Hippocampal formation (tissue), 2 donors: ENCODE results near the gene PGGHG.
"Not testable (repeated sequence)": the region's sequence is repeated elsewhere in the genome, so short reads cannot be mapped to it uniquely, and the experiment has no call there.

Experiments used
- DNase-seq, 2 donors: peaks; one replicate each; lab custom pipeline; 2025; lab: John Stamatoyannopoulos, UW

PGGHG gene

DNA sequence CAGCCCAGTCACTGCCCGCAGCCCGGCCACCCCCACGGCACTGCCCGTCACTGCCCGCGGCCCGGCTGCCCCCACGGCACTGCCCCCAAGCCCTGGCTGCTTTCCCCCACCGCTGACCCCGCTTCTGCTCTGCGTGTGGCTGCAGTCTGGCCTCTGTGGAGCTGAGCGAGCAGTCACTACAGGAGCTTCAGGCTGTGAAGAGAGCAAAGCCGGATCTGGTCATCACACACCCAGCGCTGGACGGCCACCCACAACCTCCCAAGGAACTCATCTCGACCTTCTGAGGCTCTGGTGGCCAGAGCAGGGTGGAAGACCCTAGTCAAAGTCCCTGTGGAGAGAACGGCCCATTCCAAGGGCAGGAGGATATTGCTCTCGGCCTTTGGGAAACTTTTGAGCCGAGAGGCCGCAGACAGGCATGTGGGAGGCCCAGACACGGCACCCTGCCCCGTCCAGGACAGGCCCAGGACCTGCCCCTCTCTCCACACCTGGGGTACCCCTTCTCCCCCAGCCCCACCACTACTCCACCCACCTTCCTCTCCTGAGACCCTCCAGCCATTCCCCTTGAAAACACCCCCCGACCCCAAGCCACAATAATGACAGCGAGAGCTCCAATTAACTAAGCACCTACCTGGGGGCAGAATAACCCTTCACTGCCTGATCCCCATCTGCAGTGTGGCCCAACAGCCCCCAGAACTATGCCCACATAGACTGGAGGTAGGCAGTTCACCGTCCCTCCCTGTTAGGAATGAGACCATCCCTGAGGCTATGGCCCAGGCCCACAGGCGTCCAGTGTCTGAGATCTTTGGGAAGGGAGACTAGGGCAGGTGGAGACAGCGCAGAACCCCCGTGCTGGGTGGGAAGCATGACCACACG is 3.7 kb upstream of the PGGHG start:
- DNase-seq = no peak

GRCh38 chr11:285894-286220 is 3.1 kb upstream of the PGGHG start:
- DNase-seq = no peak

DNA sequence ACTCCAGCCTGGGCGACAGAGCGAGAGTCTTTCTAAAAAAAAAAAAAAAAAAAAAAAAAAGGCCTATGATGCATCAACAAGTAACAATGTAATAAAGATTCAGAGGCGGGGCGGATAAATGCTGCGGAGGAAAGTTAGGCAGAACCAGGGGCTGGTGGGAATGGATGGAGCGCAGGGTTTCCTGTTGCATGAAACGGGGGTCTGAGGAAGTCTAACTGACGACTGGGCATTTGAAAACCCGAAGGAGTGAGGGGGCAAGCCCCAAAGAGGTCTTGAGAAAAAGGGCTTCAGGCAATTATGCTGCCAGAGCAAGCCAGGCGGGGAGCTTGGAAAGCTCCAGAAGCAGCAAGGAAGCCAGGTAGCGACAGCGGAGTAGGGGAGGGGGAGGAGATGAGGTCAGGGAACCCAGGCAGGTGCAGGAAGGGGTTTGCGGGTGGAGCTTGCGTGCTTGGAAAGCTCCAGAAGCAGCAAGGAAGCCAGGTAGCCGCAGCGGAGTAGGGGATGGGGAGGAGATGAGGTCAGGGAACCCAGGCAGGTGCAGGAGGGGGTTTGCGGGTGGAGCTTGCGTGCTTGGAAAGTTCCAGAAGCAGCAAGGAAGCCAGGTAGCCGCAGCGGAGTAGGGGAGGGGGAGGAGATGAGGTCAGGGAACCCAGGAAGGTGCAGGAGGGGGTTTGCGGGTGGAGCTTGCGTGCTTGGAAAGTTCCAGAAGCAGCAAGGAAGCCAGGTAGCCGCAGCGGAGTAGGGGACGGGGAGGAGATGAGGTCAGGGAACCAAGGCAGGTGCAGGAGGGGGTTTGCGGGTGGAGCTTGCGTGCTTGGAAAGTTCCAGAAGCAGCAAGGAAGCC is 1.7 kb upstream of the PGGHG start:
- DNase-seq = not testable (repeated sequence)

DNA sequence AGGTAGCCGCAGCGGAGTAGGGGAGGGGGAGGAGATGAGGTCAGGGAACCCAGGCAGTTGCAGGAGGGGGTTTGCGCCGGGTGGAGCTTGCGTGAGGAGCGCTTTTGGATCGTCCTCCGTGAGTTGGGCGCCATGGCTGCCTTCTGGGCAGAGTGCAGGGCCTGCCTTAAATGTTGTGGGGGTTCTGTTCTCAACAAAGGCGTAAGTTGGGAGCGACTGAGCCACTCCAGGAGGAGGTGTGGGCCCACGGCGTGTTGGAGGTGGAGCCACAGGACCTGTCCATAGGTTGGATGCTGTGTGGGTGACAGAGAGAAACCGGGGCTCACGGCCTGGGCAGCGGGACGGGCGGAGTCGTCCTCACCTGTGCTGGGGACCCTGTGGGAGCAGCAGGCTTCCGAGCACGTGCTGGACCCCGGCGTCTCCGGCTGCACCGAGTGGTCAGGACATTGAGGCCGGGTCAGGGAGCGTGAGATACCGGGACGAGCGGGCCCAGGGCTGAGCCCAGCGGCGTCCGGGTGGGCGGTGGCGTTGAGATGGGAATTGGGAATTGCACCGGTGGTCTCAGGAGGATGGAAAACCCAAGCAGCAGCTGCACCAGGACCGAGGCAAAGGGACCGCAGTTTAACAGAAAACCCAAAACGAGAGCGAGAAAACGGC is 977 bp upstream of the PGGHG start:
- DNase-seq = no peak

- DNase-seq = no peak
These were observed 429 bp downstream of the PGGHG start for GRCh38 chr11:289398-289711.

GRCh38 chr11:289712-290620 is 1.0 kb downstream of the PGGHG start:
- DNase-seq = no peak

- DNase-seq = no peak
These were observed 1.8 kb downstream of the PGGHG start for GRCh38 chr11:290621-291231.

DNA sequence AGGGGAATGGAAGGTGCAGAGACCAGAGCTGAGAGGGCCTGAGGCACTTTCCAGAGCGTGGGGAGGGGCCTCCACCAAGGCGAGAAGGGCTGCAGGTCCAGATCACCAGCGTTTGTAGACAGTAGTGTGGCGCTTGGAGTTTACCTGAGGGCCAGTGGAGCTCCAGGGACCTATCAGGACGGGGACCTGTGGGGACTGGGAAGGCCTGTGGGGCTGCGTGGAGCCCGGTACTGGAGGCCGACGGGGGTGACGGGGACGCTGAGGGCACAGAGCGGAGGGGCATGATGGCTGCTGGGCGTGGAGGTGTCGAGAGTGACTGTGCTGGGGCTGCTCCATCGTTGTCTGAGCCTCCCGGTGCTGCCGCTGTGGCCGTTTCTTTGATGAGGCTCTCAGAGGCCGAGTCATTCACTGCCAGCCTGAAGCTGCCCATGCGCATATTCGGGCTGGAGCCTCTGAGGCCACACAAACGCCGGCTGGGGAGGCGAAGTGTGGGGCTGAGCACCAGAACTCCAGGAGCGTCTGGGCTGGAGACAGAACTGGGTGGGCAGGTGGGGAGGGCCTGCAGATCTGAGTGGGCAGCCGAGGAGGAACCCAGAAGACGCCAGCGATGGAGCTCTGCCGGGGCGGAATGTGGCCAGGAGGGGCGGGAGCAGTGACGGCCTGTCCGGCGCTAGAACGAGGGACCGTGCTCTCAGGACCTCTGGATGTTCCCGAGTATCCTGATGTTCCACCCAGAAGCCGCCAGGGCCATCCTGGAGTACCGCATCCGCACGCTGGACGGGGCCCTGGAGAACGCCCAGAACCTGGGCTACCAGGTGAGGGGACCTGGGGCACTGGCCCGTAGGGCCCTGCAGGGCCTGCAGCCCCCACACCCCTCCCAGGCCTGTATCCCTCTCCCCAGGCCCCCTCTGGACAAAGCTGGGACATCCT is 2.6 kb downstream of the PGGHG start:
- DNase-seq = no peak

GRCh38 chr11:292211-293121 is 3.5 kb downstream of the PGGHG start:
- DNase-seq = no peak

- no peak for DNase-seq
These were observed 4.4 kb downstream of the PGGHG start for GRCh38 chr11:293271-293851.

GRCh38 chr11:293852-294661 is 5.1 kb downstream of the PGGHG start:
- DNase-seq = no peak

- no peak for DNase-seq
These were observed 5.9 kb downstream of the PGGHG start for GRCh38 chr11:294780-295179.

DNA sequence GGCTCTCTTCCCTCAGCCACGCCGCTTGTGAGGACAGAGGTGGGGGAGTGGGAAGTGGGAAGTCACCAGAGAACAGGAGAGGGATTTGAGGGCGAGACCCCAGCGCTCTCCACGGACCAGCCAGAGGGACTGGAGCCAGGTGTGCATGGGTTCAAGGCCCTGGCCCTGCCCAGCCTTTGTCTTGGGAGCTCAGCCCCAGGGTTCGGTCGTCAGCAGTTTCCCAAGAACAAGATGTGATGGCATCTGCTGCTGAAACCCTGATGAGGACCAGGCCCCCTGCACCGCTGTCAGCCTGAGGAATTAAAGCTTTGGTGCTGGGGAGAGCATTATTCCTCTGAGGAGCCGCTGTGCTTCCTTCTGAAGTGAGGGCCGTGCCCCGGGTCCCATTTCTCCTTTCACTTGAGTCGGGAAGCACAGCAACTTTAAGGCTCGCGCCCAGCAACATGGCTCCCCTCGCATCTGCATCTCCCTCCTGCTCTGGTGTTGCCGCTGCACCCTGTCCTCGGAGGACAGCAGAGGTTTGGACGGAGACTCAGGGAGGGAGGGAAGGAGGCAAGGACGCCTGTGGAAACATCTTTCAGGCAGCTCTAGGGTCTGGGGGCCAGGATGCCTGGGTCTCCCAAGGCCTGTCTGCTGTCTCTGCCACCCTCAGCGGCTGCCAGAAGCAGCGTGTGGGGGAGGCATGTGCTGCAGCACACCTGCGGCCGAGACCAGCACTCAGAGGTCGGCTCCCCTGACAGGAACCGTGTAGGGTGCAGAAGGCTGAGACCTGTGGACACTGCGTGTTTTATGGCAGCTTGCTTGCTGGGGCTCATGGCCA is 6.6 kb downstream of the PGGHG start:
- no peak for DNase-seq

GRCh38 chr11:296171-297050 is 7.5 kb downstream of the PGGHG start:
- no peak for DNase-seq

DNA sequence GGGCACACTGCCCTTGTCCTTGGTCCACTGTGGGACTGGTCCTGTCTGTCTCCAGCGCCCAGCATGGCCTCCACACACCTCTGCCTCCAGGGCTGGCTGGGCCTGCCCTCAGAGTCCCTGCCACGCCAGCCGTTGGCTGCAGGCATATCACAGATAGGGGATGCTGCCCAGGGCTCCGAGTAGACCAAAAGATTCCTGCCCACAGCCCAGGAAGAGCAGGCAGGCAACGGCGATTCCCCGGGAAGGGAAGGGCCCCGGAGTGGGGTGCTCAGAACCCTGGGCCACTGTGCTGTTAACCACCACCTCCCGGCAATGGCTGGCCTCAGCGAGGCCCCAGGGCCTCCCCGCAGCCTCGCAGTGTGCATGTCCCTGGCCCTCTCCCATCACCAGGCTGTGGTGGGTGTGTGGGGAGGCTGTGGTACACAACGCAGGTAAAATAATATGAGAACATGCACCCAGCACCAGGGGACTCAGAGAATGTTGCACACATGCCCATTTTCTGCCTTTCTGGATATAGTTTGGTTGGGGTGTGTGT is 8.2 kb downstream of the PGGHG start:
- DNase-seq = no peak
